ENCODE measurements around the gene MRPL45.

MRPL45 gene

DNA sequence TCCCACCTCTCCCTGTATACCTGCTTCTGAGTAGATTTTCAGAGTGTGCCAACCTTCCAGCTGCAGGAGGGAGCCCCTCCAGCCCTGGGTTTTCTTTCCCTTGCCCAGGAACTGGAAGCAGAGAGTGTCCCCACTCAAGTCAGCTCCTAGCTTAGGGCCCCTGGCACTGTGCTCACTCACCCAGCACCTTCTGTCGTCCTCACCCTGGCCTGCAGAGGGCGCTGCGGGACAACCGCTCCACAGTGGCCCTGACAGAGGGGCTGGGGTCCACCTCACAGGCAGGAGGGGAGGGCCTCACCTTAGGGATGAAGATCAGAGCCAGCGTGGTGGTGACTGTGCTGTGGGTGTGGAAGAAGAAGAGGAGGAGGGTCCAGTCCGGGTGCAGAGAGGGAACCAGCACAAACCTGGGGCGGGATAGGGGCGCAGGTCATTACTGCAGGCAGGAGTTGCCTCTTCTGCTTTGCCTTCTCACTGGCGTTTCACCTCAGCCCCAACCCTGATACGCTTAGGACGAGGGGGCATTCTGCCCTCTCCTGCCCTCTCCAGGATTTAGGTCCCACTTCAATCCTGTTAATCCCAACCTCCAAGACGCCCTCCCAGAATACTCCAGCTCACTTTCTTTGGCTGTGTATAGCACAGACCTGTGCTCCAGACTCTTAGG, 36.8 kb downstream of the MRPL45 start:
- peaks cover 0 to 4% of the 10 kb centered on the region in 2 donors for H3K27me3 ChIP-seq (ENCODE audit: control insufficient read depth in 2 of 2, insufficient read depth in 2 of 2, low read length in 2 of 2)

GRCh38 chr17:38334480-38335364, 37.8 kb downstream of the MRPL45 start:
- Histone ChIP-seq H3K9ac (ENCODE audit: low read depth in 1 of 2, low read length in 2 of 2) (no peak overlapping the region), H3K27me3 (ENCODE audit: control insufficient read depth in 2 of 2, insufficient read depth in 2 of 2, low read length in 2 of 2) (peaks cover 0 to 4% of the 10 kb centered on the region in 2 donors), H3K4me3 (ENCODE audit: low read length in 2 of 2) (no peak overlapping the region), H3K27ac (ENCODE audit: low read depth in 2 of 2, low read length in 2 of 2) (no peak overlapping the region), H3K9me3 (ENCODE audit: control insufficient read depth in 2 of 2, low read length in 2 of 2) (no peaks in the 10 kb centered on the region), H3K4me1 (ENCODE audit: control insufficient read depth in 2 of 2, insufficient read depth in 2 of 2, low read length in 2 of 2) (no peaks in the 10 kb centered on the region), H3K36me3 (ENCODE audit: control insufficient read depth in 2 of 2, insufficient read depth in 2 of 2, low read length in 2 of 2) (no peaks in the 10 kb centered on the region)

More for the DNA sequence above, 36.8 kb downstream of the MRPL45 start:
- no peaks in the 10 kb centered on the region for H3K9me3 ChIP-seq (ENCODE audit: control insufficient read depth in 2 of 2, low read length in 2 of 2)
- H3K4me3 ChIP-seq (ENCODE audit: low read length in 2 of 2), result no peak overlapping the region
- no peaks in the 10 kb centered on the region for H3K36me3 ChIP-seq (ENCODE audit: control insufficient read depth in 2 of 2, insufficient read depth in 2 of 2, low read length in 2 of 2)
- H3K4me1 ChIP-seq (ENCODE audit: control insufficient read depth in 2 of 2, insufficient read depth in 2 of 2, low read length in 2 of 2), result no peaks in the 10 kb centered on the region
- no peak overlapping the region for H3K27ac ChIP-seq (ENCODE audit: low read depth in 2 of 2, low read length in 2 of 2)
- H3K9ac ChIP-seq (ENCODE audit: low read depth in 1 of 2, low read length in 2 of 2), result no peak overlapping the region

DNA sequence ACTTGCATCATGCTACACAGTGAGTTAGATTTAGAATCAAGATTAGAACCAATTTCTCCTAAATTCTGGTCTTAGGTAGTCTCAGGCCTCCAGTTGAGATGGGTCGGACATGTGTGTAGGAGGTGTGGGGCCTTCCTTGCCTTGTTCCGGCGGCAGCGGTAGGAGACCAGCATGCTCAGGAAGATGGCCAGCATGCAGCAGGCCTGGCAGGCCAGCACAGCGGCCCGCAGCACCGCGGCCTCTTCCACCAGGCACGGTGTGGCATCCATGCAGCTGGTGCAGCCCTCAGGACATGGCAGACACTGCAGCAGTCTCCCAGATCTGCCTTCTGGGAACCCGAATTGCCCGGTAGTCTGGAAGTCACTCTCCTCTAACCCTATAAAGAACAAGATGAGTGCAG, 39.9 kb downstream of the MRPL45 start:
- H3K27me3 ChIP-seq (ENCODE audit: control insufficient read depth in 2 of 2, insufficient read depth in 2 of 2, low read length in 2 of 2), result peaks cover 0 to 4% of the 10 kb centered on the region in 2 donors
- no peaks in the 10 kb centered on the region for H3K9me3 ChIP-seq (ENCODE audit: control insufficient read depth in 2 of 2, low read length in 2 of 2)
- no peak overlapping the region for H3K27ac ChIP-seq (ENCODE audit: low read depth in 2 of 2, low read length in 2 of 2)
- no peaks in the 10 kb centered on the region for H3K36me3 ChIP-seq (ENCODE audit: control insufficient read depth in 2 of 2, insufficient read depth in 2 of 2, low read length in 2 of 2)
- no peak overlapping the region for H3K4me3 ChIP-seq (ENCODE audit: low read length in 2 of 2)
- no peak overlapping the region for H3K9ac ChIP-seq (ENCODE audit: low read depth in 1 of 2, low read length in 2 of 2)
- no peaks in the 10 kb centered on the region for H3K4me1 ChIP-seq (ENCODE audit: control insufficient read depth in 2 of 2, insufficient read depth in 2 of 2, low read length in 2 of 2)

DNA sequence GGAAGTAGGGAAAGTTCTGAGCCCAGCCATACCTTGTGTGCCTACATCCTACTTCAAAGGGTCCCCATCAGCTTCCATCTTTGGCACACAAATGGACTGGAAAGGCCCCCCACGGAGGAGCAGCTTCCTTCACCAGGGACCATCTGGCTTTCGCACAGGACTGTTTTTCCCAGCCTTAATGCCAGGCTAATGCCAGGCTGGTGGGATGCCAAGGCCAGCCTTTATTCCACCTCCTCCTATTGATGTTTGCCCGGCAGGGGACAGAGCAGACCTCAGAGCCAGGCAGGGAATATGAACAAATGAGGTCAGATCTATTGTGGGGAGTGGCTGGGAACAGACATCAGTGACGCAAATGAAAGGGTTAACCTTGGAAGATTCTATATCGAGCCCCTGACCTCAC, 41.1 kb downstream of the MRPL45 start:
- Histone ChIP-seq H3K9me3 (ENCODE audit: control insufficient read depth in 2 of 2, low read length in 2 of 2) (no peaks in the 10 kb centered on the region), H3K27ac (ENCODE audit: low read depth in 2 of 2, low read length in 2 of 2) (no peak overlapping the region)

DNA sequence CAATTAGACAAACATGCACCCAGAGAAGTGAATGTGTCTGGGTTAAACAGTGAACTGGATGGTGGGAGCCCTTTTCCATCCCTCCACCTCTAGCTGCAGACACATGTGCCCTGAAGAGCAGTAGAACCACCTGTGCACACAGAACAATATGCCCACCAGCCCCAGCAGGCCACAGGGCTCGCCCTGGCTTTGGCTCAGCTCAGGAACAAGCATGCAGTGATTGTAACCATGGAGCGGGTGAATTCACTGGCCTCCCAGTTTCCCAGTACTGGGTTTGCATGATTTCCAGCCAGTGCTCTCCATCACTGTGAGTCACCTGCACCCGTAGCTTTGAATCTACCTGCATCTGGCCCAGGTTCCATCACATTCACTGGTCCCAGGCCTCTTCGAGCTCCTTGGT, 41.6 kb downstream of the MRPL45 start:
- no peak overlapping the region for H3K9ac ChIP-seq (ENCODE audit: low read depth in 1 of 2, low read length in 2 of 2)
- H3K4me3 ChIP-seq (ENCODE audit: low read length in 2 of 2), result no peak overlapping the region
- H3K9me3 ChIP-seq (ENCODE audit: control insufficient read depth in 2 of 2, low read length in 2 of 2), result no peaks in the 10 kb centered on the region
- H3K36me3 ChIP-seq (ENCODE audit: control insufficient read depth in 2 of 2, insufficient read depth in 2 of 2, low read length in 2 of 2), result no peaks in the 10 kb centered on the region
- no peaks in the 10 kb centered on the region for H3K27me3 ChIP-seq (ENCODE audit: control insufficient read depth in 2 of 2, insufficient read depth in 2 of 2, low read length in 2 of 2)
- H3K4me1 ChIP-seq (ENCODE audit: control insufficient read depth in 2 of 2, insufficient read depth in 2 of 2, low read length in 2 of 2), result no peaks in the 10 kb centered on the region
- H3K27ac ChIP-seq (ENCODE audit: low read depth in 2 of 2, low read length in 2 of 2), result no peak overlapping the region

More for the DNA sequence above, 41.1 kb downstream of the MRPL45 start:
- no peaks in the 10 kb centered on the region for H3K36me3 ChIP-seq (ENCODE audit: control insufficient read depth in 2 of 2, insufficient read depth in 2 of 2, low read length in 2 of 2)
- no peak overlapping the region for H3K9ac ChIP-seq (ENCODE audit: low read depth in 1 of 2, low read length in 2 of 2)
- peaks cover 0 to 3% of the 10 kb centered on the region in 2 donors for H3K27me3 ChIP-seq (ENCODE audit: control insufficient read depth in 2 of 2, insufficient read depth in 2 of 2, low read length in 2 of 2)
- no peak overlapping the region for H3K4me3 ChIP-seq (ENCODE audit: low read length in 2 of 2)
- H3K4me1 ChIP-seq (ENCODE audit: control insufficient read depth in 2 of 2, insufficient read depth in 2 of 2, low read length in 2 of 2), result no peaks in the 10 kb centered on the region

GRCh38 chr17:38339891-38340290, 42.9 kb downstream of the MRPL45 start:
- H3K4me1 ChIP-seq (ENCODE audit: control insufficient read depth in 2 of 2, insufficient read depth in 2 of 2, low read length in 2 of 2), result no peaks in the 10 kb centered on the region
- no peak overlapping the region for H3K9ac ChIP-seq (ENCODE audit: low read depth in 1 of 2, low read length in 2 of 2)
- H3K27ac ChIP-seq (ENCODE audit: low read depth in 2 of 2, low read length in 2 of 2), result no peak overlapping the region
- H3K9me3 ChIP-seq (ENCODE audit: control insufficient read depth in 2 of 2, low read length in 2 of 2), result no peaks in the 10 kb centered on the region
- H3K36me3 ChIP-seq (ENCODE audit: control insufficient read depth in 2 of 2, insufficient read depth in 2 of 2, low read length in 2 of 2), result no peaks in the 10 kb centered on the region
- H3K27me3 ChIP-seq (ENCODE audit: control insufficient read depth in 2 of 2, insufficient read depth in 2 of 2, low read length in 2 of 2), result peaks cover 0 to 2% of the 10 kb centered on the region in 2 donors
- H3K4me3 ChIP-seq (ENCODE audit: low read length in 2 of 2), result no peak overlapping the region

DNA sequence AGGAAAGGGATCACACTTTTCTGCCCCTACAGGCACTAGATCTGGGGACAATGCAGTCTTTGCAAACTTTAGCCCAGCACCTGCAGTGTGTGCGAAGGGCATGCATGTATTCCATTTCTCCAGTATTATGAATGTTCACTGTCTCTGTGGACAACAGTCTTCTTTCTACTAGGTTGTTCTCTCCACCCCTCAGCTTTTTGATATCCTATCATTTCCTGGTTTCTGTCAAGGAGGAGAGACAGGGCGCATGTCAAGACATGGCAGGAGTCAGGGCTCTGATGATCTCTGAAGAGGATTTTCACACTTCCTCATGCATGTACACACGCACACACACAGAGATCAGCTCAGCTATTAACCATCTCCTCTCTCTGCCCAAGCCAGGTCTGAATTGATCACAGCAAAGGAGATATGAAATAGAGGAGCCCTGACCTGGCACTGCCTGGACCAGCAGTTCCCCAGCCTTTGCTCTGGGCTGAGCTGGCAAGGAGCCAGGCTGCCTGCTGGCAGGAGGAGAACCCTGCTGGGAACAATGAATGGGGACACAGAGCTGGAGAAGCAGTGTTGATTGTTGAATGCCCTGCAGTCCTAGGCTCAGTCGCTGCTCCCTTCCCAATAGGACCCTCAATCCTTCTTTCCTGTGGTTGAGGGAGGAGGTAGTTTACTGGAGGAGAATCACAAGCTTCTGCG, 44.2 kb downstream of the MRPL45 start:
- Histone ChIP-seq H3K27ac (ENCODE audit: low read depth in 2 of 2, low read length in 2 of 2) (no peak overlapping the region), H3K27me3 (ENCODE audit: control insufficient read depth in 2 of 2, insufficient read depth in 2 of 2, low read length in 2 of 2) (peaks cover 0 to 2% of the 10 kb centered on the region in 2 donors), H3K4me3 (ENCODE audit: low read length in 2 of 2) (no peak overlapping the region), H3K36me3 (ENCODE audit: control insufficient read depth in 2 of 2, insufficient read depth in 2 of 2, low read length in 2 of 2) (no peaks in the 10 kb centered on the region), H3K9me3 (ENCODE audit: control insufficient read depth in 2 of 2, low read length in 2 of 2) (no peaks in the 10 kb centered on the region), H3K9ac (ENCODE audit: low read depth in 1 of 2, low read length in 2 of 2) (no peak overlapping the region), H3K4me1 (ENCODE audit: control insufficient read depth in 2 of 2, insufficient read depth in 2 of 2, low read length in 2 of 2) (no peaks in the 10 kb centered on the region)

- H3K4me1 ChIP-seq (ENCODE audit: control insufficient read depth in 2 of 2, insufficient read depth in 2 of 2, low read length in 2 of 2), result no peaks in the 10 kb centered on the region
- H3K4me3 ChIP-seq (ENCODE audit: low read length in 2 of 2), result no peak overlapping the region
- H3K27me3 ChIP-seq (ENCODE audit: control insufficient read depth in 2 of 2, insufficient read depth in 2 of 2, low read length in 2 of 2), result peaks cover 0 to 2% of the 10 kb centered on the region in 2 donors
- H3K27ac ChIP-seq (ENCODE audit: low read depth in 2 of 2, low read length in 2 of 2), result no peak overlapping the region
- no peak overlapping the region for H3K9ac ChIP-seq (ENCODE audit: low read depth in 1 of 2, low read length in 2 of 2)
- no peaks in the 10 kb centered on the region for H3K36me3 ChIP-seq (ENCODE audit: control insufficient read depth in 2 of 2, insufficient read depth in 2 of 2, low read length in 2 of 2)
- no peaks in the 10 kb centered on the region for H3K9me3 ChIP-seq (ENCODE audit: control insufficient read depth in 2 of 2, low read length in 2 of 2)
These were observed 46.1 kb downstream of the MRPL45 start for GRCh38 chr17:38342886-38343607.

DNA sequence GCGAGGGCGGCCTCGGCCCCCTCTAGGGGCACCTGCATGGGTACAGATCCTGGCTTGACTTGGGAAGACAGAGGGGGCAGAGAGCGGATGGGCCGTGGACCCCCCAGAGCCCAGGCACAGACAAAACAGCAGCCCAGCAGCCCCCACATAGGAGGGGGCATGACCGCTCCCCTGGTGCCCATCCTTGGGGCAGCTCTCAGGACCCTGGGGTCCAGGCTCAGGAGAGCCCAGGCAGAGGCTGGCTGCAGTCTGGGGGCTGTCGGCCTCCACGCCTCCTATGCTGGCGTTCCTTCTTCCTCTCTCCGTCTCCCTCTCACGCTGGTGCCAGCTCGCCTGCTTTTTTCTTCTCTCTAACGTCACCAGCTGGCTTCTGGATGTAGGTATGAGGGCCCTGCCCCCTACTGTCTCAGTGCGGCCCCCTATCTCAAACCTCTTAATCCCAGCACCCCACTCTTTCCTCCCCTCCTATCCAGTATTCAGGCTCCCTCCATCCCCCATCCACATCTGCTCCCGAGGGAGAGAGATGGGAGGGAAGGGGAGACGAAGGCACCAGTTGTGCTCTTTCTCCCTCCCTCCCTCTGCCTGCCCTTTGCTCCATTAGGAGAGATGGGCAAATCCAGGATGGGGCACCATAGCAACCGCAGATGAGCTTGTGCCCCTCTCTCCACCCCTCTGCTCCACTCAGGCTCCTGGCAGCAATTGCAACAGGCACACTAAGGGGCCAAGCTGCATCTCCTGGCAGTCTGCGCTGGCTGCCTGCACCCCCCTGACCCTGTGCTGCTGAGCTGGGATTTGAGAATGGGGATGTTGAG, 46.8 kb downstream of the MRPL45 start, which contains the start of gene GPR179:
Gene GPR179 (minus strand): TSS at position 349 of the 812 bp plus-strand sequence. CDS start 167 bp downstream, at position 182.
- Histone ChIP-seq H3K9ac (ENCODE audit: low read depth in 1 of 2, low read length in 2 of 2) (no peak within 1 kb of the TSS), H3K27ac (ENCODE audit: low read depth in 2 of 2, low read length in 2 of 2) (no peak within 1 kb of the TSS), H3K36me3 (ENCODE audit: control insufficient read depth in 2 of 2, insufficient read depth in 2 of 2, low read length in 2 of 2) (no peaks in the 10 kb centered on the region), H3K9me3 (ENCODE audit: control insufficient read depth in 2 of 2, low read length in 2 of 2) (no peaks in the 10 kb centered on the region), H3K4me3 (ENCODE audit: low read length in 2 of 2) (no peak within 1 kb of the TSS), H3K27me3 (ENCODE audit: control insufficient read depth in 2 of 2, insufficient read depth in 2 of 2, low read length in 2 of 2) (peaks cover 0 to 2% of the 10 kb centered on the region in 2 donors), H3K4me1 (ENCODE audit: control insufficient read depth in 2 of 2, insufficient read depth in 2 of 2, low read length in 2 of 2) (no peaks in the 10 kb centered on the region)

Measured in mucosa of rectum (tissue), 2 donors.